NCI-H2107 treated with DMSO at 0.1 percent for 48 hours (cell line): Measurements from ENCODE around the gene MAP3K1.
"Not testable (repeated sequence)": the region's sequence is repeated elsewhere in the genome, so short reads cannot be mapped to it uniquely, and the experiment has no call there.

Source experiments
- DNase-seq: peaks from one replicate; lab custom pipeline; 2025; ENCODE audit not compliant: unreplicated experiment; lab: John Stamatoyannopoulos, UW

MAP3K1 gene

GRCh38 chr5:56815658-56816545 is 553 bp downstream of the MAP3K1 start:
- DNase-seq: no peak

DNA sequence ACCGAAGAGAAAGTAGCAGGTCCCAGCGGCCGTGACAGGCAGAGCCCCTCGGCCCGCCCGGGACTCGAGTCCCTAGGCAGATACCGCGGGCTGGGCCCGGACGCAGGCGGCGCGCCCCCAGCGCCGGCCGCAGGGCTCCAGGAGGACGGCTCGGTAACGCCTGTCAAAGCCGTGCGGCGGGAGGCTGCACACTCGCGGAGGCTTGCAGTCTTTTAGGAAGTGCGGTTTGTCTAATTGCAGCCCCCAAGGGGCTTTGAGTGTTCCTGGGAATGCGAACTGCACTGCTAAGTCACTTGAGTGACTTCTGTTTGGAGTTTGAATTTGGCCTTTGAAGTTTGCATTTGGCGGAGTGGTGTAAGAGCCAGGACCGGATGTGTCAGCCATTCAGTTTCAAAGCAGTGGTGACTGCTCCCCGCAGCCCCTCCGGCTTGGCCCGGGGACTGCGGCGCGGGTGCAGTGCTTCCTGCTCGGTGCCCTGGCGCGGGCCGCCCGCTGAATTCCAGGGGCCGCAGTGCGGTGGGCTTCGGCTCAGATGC is 1.3 kb downstream of the MAP3K1 start:
- peak; percentile 48 for DNase-seq

DNA sequence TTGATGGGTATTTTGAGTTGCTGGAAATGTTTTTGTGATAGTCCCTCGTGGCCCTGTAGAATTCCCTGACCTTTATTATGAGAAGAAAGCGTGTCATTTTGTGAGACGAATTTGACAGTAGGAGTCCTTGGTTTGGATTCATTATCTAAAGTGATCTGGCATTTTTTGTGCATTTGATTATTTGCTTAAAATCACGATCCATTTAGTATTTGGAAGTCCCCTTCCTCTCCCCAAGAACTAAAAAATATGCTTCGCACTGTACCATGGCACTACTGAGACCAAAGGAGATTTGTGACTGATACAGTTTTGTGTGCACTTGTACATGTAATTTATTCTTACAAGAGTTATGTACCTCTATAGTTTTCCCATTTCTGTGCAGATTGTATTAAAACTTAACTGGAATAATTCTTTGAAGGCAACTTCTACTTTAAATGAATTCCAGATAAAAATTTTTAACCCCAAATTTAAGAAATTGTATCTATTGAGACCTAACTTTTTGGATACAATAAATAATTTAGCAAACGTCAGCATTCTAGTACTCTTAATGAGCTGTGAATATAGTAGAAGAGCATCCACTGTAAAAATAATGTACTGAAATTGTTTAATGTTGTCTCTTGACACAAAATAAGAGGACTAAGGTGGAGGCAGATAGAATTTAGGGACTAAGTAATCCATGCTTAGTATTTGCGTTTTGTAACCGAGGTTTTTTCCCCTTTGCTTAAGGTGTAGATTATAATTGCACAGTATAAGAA is 2.1 kb downstream of the MAP3K1 start:
- no peak for DNase-seq

GRCh38 chr5:56818450-56819037 is 3.2 kb downstream of the MAP3K1 start:
- DNase-seq: no peak

GRCh38 chr5:56819060-56819881 is 3.9 kb downstream of the MAP3K1 start:
- no peak for DNase-seq

DNA sequence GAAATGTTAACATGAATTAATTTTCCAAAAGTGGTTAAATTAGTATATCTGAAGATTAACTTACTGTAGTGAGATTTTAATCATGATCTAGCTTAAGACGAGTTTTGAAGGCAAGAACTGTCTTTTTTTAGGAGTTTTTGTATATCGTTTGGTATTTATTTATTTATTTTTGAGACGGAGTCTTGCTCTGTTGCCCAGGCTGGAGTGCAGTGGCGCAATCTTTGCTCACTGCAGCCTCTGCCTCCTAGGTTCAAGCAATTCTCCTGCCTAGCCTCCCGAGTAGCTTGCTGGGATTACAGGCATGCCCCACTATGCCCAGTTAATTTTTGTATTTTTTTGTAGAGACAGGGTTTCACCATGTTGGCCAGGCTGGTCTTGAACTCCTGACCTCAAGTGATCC is 6.5 kb downstream of the MAP3K1 start:
- DNase-seq: not testable (repeated sequence)

- DNase-seq: no peak
These were observed 7.6 kb downstream of the MAP3K1 start for GRCh38 chr5:56822981-56823380.

GRCh38 chr5:56824019-56824418 is 8.7 kb downstream of the MAP3K1 start:
- DNase-seq: no peak

DNA sequence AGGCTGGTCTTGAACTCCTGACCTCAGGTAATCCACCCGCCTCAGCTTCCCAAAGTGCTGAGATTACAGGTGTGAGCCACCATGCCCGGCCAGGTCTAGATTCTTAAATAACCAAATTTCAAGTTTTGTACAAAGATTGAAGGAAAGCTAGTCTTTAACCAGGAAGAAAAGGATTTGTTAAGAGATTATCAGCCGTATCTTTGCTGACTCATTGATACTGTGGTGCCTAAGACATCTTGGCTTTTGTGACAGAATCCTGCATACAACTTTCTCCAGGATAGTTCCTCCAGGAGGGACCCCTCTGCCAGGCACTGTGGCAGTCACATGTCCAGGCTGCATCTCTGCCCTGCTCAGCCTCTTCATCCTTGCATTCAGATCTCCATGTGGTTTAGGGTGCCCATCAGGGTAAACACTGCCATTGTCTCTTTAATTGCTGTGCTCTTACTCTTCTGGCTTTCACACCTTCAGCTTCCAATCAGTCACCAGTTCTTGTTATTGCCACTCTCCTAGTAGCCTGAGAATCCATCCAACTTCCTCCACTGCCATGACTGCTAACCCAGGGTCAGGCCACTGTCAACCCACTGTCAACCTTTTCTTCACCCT is 10.0 kb downstream of the MAP3K1 start:
- no peak for DNase-seq

GRCh38 chr5:56827049-56827448 is 11.7 kb downstream of the MAP3K1 start:
- no peak for DNase-seq

- DNase-seq: no peak
These were observed 12.6 kb downstream of the MAP3K1 start for GRCh38 chr5:56827924-56828323.

- DNase-seq: no peak
These were observed 14.0 kb downstream of the MAP3K1 start for GRCh38 chr5:56829137-56829908.

DNA sequence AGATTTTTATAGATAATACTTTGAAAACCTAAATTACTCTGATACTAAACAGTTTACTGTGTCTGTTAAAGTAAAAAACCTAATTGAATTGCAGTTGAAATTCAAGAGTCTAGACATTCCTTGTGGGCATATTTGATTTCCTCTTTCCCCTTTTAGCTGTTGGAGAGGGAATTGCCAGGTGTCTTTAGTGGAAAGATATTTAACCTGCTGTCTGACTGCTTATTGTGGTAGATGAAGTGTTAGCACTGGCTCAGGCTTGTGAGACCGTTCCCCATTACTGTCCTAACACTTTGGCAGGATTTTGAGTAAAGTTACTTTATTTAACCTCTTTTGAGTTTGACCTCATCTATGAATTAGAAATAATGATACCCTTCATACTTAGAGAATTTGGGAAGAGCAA is 16.4 kb downstream of the MAP3K1 start:
- peak; percentile 49 for DNase-seq

DNA sequence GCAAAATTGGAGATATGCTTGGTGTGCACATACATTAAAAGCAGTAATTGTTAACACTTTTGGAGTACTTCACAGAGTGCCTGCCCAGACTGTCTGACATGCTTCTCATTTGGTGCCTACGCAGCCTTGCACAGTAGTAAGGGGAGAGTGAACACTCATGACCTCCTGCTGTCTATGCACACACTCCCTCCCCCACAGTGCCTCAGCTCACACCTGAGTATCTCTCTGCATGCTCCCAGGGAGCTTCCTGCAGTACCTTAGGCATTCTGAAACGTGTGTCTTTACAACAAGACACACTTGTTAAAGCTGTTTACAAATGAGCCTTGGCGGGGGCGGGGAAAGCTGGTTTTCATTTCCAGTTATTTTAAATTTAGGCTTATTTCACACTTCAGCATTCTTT is 18.0 kb downstream of the MAP3K1 start:
- DNase-seq: peak; percentile 20

DNA sequence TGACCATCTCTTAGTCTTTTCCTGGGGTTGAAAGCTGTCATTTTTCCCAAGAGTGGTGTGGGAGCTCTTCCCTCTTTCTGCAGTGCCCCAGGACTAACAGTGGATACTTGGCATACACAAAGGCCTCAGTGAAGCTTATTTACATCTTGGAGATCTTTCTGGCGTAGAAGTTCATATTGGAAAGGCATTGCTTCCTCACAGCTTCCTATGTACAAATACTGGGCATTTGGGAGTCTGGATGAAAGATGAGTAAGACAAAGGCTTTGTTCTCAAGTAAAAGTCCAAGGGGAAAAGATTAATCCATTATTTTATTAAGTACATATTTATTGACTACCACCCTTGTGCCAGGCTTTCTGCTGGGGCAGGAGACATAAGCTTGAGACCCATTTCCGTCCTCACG is 22.0 kb downstream of the MAP3K1 start:
- DNase-seq: no peak

GRCh38 chr5:56837956-56838355 is 22.6 kb downstream of the MAP3K1 start:
- no peak for DNase-seq

DNA sequence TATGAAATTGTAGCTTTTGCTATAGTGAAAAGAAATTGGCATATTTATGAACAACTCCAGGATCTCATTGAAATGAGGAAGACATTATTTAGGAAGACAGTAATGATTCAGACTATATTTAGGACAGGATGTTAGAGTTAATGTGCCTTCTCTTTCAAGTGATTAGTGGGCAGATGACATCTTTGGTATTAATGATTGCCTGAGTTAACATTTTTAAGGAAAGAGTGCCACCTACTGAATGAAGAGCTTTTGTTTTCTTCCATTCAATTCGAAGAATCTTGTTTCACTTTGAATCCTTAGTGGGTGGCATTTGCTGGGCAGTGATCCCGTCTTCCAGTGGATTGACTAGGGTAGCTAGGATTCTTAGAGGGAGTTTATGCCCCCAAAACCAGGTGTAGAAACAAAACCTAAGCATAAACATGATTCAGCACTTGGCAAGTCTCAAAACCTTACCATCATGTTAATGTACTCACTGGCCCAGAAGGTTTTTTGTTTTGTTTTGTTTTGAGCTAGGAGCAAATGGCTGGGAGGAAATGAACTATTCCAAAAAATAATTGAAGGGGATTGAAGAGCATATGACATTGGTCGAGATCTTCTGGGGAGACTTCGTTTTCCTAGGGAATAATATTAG is 23.2 kb downstream of the MAP3K1 start:
- peak; percentile 25 for DNase-seq

DNA sequence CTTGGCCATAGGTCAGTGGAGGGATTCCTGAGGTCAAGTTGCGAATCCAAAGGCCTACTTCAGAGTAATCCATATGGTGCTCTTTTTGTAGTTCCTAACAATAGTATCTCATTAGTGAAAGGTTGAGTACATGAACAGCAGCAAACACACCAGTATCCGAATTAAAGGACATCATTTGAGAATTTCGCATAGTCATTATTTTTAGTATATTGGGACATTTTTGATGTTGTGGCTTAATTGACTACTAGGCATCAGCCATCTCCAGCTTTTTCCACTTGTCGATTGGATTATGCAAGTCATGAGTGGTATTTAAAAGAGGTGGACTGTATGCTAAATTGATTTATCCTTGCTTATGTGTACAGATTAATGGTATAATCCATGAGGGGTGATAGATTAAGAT is 23.7 kb downstream of the MAP3K1 start:
- no peak for DNase-seq

DNA sequence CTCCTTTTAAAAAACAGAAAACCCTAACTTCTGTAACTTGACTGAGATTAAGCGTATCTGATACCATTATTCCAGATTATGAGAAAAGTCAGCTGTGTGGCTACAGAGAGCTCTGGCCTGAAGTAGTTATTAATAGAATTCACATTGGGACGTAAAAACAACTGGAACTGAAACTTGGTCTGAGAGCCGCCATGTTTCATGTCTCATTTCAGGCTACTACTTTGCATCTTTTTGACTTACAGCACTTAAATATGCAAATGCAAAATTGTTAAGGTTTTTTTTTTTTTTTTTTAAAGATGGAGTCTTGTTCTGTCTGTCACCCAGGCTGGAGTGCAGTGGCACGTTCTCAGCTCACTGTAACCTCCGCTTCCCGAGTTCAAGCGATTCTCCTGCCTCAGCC is 25.2 kb downstream of the MAP3K1 start:
- DNase-seq: no peak
